ENCODE results near the gene E4F1.
"Not testable (repeated sequence)": the region's sequence is repeated elsewhere in the genome, so short reads cannot be mapped to it uniquely, and the experiment has no call there.

GRCh38 chr16:2240331-2240730 is 16.9 kb downstream of the E4F1 start:
- TF ChIP-seq POLR2A (IDR thresholded peaks at IDR 0.05; ENCODE audit: low read depth, low read length); EZH2 (IDR thresholded peaks at IDR 0.05; ENCODE audit: borderline replicate concordance, low read depth, low read length, severe bottlenecking); CTCF (IDR thresholded peaks at IDR 0.05; ENCODE audit: extremely low read depth in 1 of 2, insufficient read depth in 1 of 2, low read depth in 1 of 2, low read length in 2 of 2): not testable (repeated sequence)

All from endothelial cell of umbilical vein (primary cell).